ENCODE data around the gene BAHCC1.

DNA sequence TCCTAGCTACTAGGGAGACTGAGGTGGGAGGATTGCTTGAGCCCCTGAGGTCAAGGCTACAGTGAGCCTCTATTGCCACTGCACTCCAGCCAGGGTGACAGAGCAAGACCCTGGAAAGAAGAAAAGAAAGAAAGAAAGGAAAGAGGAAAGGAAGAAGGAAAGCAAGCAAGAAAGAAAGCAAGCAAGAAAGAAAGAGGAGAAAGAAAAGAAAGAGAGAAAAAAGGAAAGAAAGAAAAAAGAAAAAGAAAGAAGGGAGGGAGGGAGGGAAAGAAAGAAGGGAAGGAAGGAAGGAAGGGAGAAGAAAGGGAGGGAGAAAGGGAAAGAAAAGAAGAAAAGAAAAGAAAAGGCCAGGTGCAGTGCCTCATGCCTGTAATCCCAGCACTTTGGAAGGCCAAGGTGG is 108.4 kb downstream of the BAHCC1 start:
- TF ChIP-seq ZNF138 (tag by site-specific recombination; IDR thresholded peaks at IDR 0.05; ENCODE audit: borderline replicate concordance) (no peak), KLF16 (tag by site-specific recombination; IDR thresholded peaks at IDR 0.05) (no peak), ELK4 (IDR thresholded peaks at IDR 0.05; ENCODE audit: borderline replicate concordance, low read depth, low read length) (no peak), CTCF (tag by site-specific recombination; IDR thresholded peaks at IDR 0.05) (no peak), ZNF701 (tag by site-specific recombination; IDR thresholded peaks at IDR 0.05) (no peak), ZNF335 (tag by site-specific recombination; conservative IDR thresholded peaks at IDR 0.05) (no peak), ZIC2 (tag by site-specific recombination; IDR thresholded peaks at IDR 0.05) (no peak), HOXD13 (CRISPR knock-in tag; IDR thresholded peaks at IDR 0.05; ENCODE audit: borderline replicate concordance) (no peak)
- TF ChIP-seq, protein P1, sequence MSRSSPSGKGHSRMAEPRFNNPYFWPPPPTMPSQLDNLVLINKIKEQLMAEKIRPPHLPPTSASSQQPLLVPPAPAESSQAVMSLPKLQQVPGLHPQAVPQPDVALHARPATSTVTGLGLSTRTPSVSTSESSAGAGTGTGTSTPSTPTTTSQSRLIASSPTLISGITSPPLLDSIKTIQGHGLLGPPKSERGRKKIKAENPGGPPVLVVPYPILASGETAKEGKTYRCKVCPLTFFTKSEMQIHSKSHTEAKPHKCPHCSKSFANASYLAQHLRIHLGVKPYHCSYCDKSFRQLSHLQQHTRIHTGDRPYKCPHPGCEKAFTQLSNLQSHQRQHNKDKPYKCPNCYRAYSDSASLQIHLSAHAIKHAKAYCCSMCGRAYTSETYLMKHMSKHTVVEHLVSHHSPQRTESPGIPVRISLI (tag by site-specific recombination; IDR thresholded peaks at IDR 0.05), result no peak
- TF ChIP-seq, protein P2, sequence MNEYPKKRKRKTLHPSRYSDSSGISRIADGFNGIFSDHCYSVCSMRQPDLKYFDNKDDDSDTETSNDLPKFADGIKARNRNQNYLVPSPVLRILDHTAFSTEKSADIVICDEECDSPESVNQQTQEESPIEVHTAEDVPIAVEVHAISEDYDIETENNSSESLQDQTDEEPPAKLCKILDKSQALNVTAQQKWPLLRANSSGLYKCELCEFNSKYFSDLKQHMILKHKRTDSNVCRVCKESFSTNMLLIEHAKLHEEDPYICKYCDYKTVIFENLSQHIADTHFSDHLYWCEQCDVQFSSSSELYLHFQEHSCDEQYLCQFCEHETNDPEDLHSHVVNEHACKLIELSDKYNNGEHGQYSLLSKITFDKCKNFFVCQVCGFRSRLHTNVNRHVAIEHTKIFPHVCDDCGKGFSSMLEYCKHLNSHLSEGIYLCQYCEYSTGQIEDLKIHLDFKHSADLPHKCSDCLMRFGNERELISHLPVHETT (tag by site-specific recombination; IDR thresholded peaks at IDR 0.05), result no peak

Data from HEK293 (cell line).